RWPE2 (cell line): ENCODE data around the gene FTHL17.

ENCODE experiments used
- ATAC-seq: fragments of 200-7000 bp; cut with Tn5 transposase; 3 replicates; pipeline ENCODE4 v1.9.1; 2021; ENCODE audit warnings: low read depth
- DNase-seq: peaks from one replicate; pipeline ENCODE4 v3.0.0-alpha.2; 2020; ENCODE audit warnings: low spot score
- H3K27ac ChIP-seq: fragments of 450-650 bp; 2 replicates; pipeline ENCODE4 v1.5.1; 2017; ENCODE audit warnings: mild to moderate bottlenecking; ENCODE audit not compliant: poor library complexity, severe bottlenecking
- H3K27me3 ChIP-seq: fragments of 250-450 bp; sonication (Bioruptor Pico); 2 replicates; pipeline ENCODE4 v1.5.1; 2021; ENCODE audit warnings: mild to moderate bottlenecking, moderate library complexity; ENCODE audit not compliant: insufficient read depth, poor library complexity, severe bottlenecking
- H3K36me3 ChIP-seq: fragments of 250-450 bp; sonication (Bioruptor Pico); 2 replicates; pipeline ENCODE4 v1.5.1; 2020; ENCODE audit warnings: low read depth, mild to moderate bottlenecking, moderate library complexity
- H3K4me1 ChIP-seq: fragments of 250-450 bp; sonication (Bioruptor Pico); 2 replicates; pipeline ENCODE4 v1.5.1; 2021; ENCODE audit warnings: mild to moderate bottlenecking, moderate library complexity; ENCODE audit not compliant: insufficient read depth, poor library complexity, severe bottlenecking
- H3K4me3 ChIP-seq: fragments of 250-450 bp; sonication (Bioruptor Pico); 2 replicates; pipeline ENCODE4 v1.5.1; 2021; ENCODE audit warnings: mild to moderate bottlenecking, moderate library complexity; ENCODE audit not compliant: severe bottlenecking
- H3K9me3 ChIP-seq: fragments of 250-450 bp; sonication (Bioruptor Pico); 2 replicates; pipeline ENCODE4 v1.5.1; 2021; ENCODE audit warnings: mild to moderate bottlenecking, moderate library complexity; ENCODE audit not compliant: severe bottlenecking
- CTCF ChIP-seq: fragments of 450-650 bp; IDR thresholded peaks from one replicate; pipeline ENCODE4 v1.5.1; 2017; ENCODE audit warnings: mild to moderate bottlenecking, moderate library complexity; ENCODE audit not compliant: poor library complexity, severe bottlenecking

FTHL17 gene

GRCh38 chrX:31092476-31092875, 20.6 kb upstream of the FTHL17 start:
- TF ChIP-seq CTCF: no peak
- Histone ChIP-seq H3K27me3 (no peaks in the 10 kb centered on the region), H3K9me3 (no peaks in the 10 kb centered on the region), H3K36me3 (no peaks in the 10 kb centered on the region), H3K4me1 (no peaks in the 10 kb centered on the region), H3K4me3 (no peak overlapping the region), H3K27ac (no peak overlapping the region)
- ATAC-seq (no peak), DNase-seq (no peak)

- Histone ChIP-seq H3K4me3 (no peak overlapping the region), H3K4me1 (no peaks in the 10 kb centered on the region), H3K27me3 (no peaks in the 10 kb centered on the region), H3K36me3 (no peaks in the 10 kb centered on the region), H3K9me3 (no peaks in the 10 kb centered on the region), H3K27ac (no peak overlapping the region)
- TF ChIP-seq CTCF: no peak
- ATAC-seq (no peak), DNase-seq (no peak)
These were observed 20.0 kb upstream of the FTHL17 start for GRCh38 chrX:31091819-31092218.

- ATAC-seq: no peak
These were observed 2.7 kb upstream of the FTHL17 start for GRCh38 chrX:31074522-31074921.

GRCh38 chrX:31071262-31071661, 579 bp downstream of the FTHL17 start:
- ATAC-seq (no peak), DNase-seq (peak; percentile 27)
- no peak for TF ChIP-seq CTCF
- no peaks in the 10 kb centered on the region for H3K9me3 ChIP-seq
- no peaks in the 10 kb centered on the region for H3K27me3 ChIP-seq
- H3K4me1 ChIP-seq: no peaks in the 10 kb centered on the region
- H3K4me3 ChIP-seq: no peak overlapping the region
- no peak overlapping the region for H3K27ac ChIP-seq
- H3K36me3 ChIP-seq: no peaks in the 10 kb centered on the region

More at GRCh38 chrX:31074522-31074921, 2.7 kb upstream of the FTHL17 start:
- TF ChIP-seq CTCF: no peak
- Histone ChIP-seq H3K9me3 (no peaks in the 10 kb centered on the region), H3K4me1 (no peaks in the 10 kb centered on the region), H3K27me3 (no peaks in the 10 kb centered on the region), H3K27ac (no peak overlapping the region), H3K36me3 (no peaks in the 10 kb centered on the region), H3K4me3 (no peak overlapping the region)
- no peak for DNase-seq

GRCh38 chrX:31070057-31070468, 1.8 kb downstream of the FTHL17 start:
- Histone ChIP-seq H3K9me3 (no peaks in the 10 kb centered on the region), H3K4me1 (no peaks in the 10 kb centered on the region), H3K36me3 (no peaks in the 10 kb centered on the region), H3K27me3 (no peaks in the 10 kb centered on the region), H3K4me3 (no peak overlapping the region), H3K27ac (no peak overlapping the region)
- no peak for DNase-seq
- no peak for ATAC-seq
- TF ChIP-seq CTCF: no peak
